ENCODE measurements around the gene ARHGAP31. TPM values are rescaled to one million over a fixed set of nuclear protein-coding genes. Genes with fewer than 3 reads are reported as not detected.

The ARHGAP31 gene
- total RNA-seq, 4 donors from 2014 or later: 40.5 to 46.5 (median 44.4) TPM

- H3K4me3 ChIP-seq: no peak overlapping the region
- no peaks in the 10 kb centered on the region for H3K27me3 ChIP-seq
- no peak for DNase-seq (ENCODE audit: low spot score in 2 of 2)
- H3K27ac ChIP-seq: no peak overlapping the region
- no peaks in the 10 kb centered on the region for H3K4me1 ChIP-seq
- peaks cover 0 to 99% (median 28%) of the 10 kb centered on the region in 3 donors for H3K36me3 ChIP-seq
- WGBS, 2 donors: 92 to 95% methylated on average over 3 of the region's 3 CpGs
- peaks cover 0 to 20% (median 8%) of the 10 kb centered on the region in 4 donors for H3K9me3 ChIP-seq
- TF ChIP-seq EP300 (IDR thresholded peaks at IDR 0.05): no peak
- TF ChIP-seq POLR2A (IDR thresholded peaks at IDR 0.05): no peak
- no peak for TF ChIP-seq CTCF (IDR thresholded peaks at IDR 0.05)
Measured at GRCh38 chr3:119433613-119434325, 139.6 kb downstream of the ARHGAP31 start.

GRCh38 chr3:119434703-119435102 is 140.5 kb downstream of the ARHGAP31 start:
- H3K4me3 ChIP-seq: no peak overlapping the region
- no peak for DNase-seq (ENCODE audit: low spot score in 2 of 2)
- H3K36me3 ChIP-seq: peaks cover 0 to 97% (median 28%) of the 10 kb centered on the region in 3 donors
- H3K27ac ChIP-seq: no peak overlapping the region
- H3K27me3 ChIP-seq: no peaks in the 10 kb centered on the region
- no peaks in the 10 kb centered on the region for H3K4me1 ChIP-seq
- H3K9me3 ChIP-seq: peaks cover 0 to 10% (median 3%) of the 10 kb centered on the region in 4 donors
- no peak for TF ChIP-seq CTCF (IDR thresholded peaks at IDR 0.05)
- TF ChIP-seq EP300 (IDR thresholded peaks at IDR 0.05): no peak
- no peak for TF ChIP-seq POLR2A (IDR thresholded peaks at IDR 0.05)
- WGBS, 2 donors: 96 to 98% methylated on average over 4 of the region's 4 CpGs

- 89 to 92% methylated on average over 1 of the region's 1 CpG for WGBS, 2 donors
- peaks cover 0 to 3% (median 0%) of the 10 kb centered on the region in 4 donors for H3K9me3 ChIP-seq
- H3K36me3 ChIP-seq: peaks cover 0 to 97% (median 26%) of the 10 kb centered on the region in 3 donors
- no peaks in the 10 kb centered on the region for H3K27me3 ChIP-seq
- TF ChIP-seq EP300 (IDR thresholded peaks at IDR 0.05) (no peak), CTCF (IDR thresholded peaks at IDR 0.05) (no peak), POLR2A (IDR thresholded peaks at IDR 0.05) (no peak)
- H3K4me1 ChIP-seq: no peaks in the 10 kb centered on the region
- no peak for DNase-seq (ENCODE audit: low spot score in 2 of 2)
- H3K4me3 ChIP-seq: no peak overlapping the region
- H3K27ac ChIP-seq: no peak overlapping the region
Measured at GRCh38 chr3:119436977-119437376, 142.8 kb downstream of the ARHGAP31 start.

- Histone ChIP-seq H3K4me3 (no peak overlapping the region), H3K9me3 (no peaks in the 10 kb centered on the region), H3K27me3 (no peaks in the 10 kb centered on the region), H3K36me3 (peaks cover 0 to 97% (median 28%) of the 10 kb centered on the region in 3 donors), H3K4me1 (no peaks in the 10 kb centered on the region), H3K27ac (no peak overlapping the region)
- DNase-seq (ENCODE audit: low spot score in 2 of 2): no peak
- WGBS, 2 donors: 91% methylated on average over 6 of the region's 6 CpGs
- TF ChIP-seq CTCF (IDR thresholded peaks at IDR 0.05) (no peak), EP300 (IDR thresholded peaks at IDR 0.05) (no peak), POLR2A (IDR thresholded peaks at IDR 0.05) (no peak)
Measured at GRCh38 chr3:119437691-119438258, 143.6 kb downstream of the ARHGAP31 start.

- no peaks in the 10 kb centered on the region for H3K9me3 ChIP-seq
- TF ChIP-seq EP300 (IDR thresholded peaks at IDR 0.05): no peak
- no peak for TF ChIP-seq POLR2A (IDR thresholded peaks at IDR 0.05)
- no peak for TF ChIP-seq CTCF (IDR thresholded peaks at IDR 0.05)
- no peak for DNase-seq (ENCODE audit: low spot score in 2 of 2)
- no peak overlapping the region for H3K27ac ChIP-seq
- H3K36me3 ChIP-seq: peaks cover 9 to 97% (median 22%) of the 10 kb centered on the region in 3 donors
- H3K4me1 ChIP-seq: no peaks in the 10 kb centered on the region
- no peak overlapping the region for H3K4me3 ChIP-seq
- no peaks in the 10 kb centered on the region for H3K27me3 ChIP-seq
Measured at GRCh38 chr3:119443179-119443578, 149.0 kb downstream of the ARHGAP31 start.

All from tibial nerve (tissue), 4 donors.